Measurements from ENCODE around the gene POPDC2.
"Not testable (repeated sequence)": the region's sequence is repeated elsewhere in the genome, so short reads cannot be mapped to it uniquely, and the experiment has no call there.

Gene POPDC2

DNA sequence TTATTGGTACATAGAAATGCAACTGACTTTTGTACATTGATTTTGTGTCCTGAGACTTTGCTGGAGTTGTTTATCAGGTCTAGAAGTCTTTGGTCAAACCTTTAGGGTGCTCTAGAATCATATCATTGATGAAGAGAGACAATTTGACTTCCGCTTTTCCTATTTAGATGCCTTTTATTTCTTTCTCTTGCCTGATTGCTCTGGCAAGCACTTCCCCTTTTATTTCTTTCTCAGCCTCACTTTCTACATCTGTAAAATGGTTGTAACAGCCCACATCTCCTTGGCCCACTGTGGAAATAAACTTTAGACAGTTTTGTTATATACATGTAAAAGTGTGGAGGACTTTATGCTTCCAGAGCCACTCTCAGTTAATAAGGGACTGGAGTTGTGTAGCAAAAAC lies 48.7 kb downstream of the POPDC2 start:
- DNase-seq: no peak

DNA sequence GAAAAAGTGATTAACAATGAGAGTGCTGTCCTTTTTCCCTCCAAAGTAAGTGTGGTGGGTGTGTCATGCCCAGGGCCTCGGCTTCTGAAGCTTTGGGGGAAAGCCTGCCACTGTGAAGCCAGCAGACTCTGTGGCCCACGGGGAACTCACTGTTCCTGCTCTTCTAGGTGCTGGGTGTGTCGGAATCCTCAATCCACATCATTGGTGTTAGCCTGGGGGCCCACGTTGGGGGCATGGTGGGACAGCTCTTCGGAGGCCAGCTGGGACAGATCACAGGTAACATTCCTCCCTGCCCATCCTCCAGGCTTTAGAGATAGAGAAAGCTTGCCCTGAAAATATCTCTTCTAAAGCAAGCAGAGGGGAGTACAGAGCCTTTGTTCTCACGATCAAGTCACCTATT lies 51.1 kb downstream of the POPDC2 start:
- DNase-seq: no peak

DNA sequence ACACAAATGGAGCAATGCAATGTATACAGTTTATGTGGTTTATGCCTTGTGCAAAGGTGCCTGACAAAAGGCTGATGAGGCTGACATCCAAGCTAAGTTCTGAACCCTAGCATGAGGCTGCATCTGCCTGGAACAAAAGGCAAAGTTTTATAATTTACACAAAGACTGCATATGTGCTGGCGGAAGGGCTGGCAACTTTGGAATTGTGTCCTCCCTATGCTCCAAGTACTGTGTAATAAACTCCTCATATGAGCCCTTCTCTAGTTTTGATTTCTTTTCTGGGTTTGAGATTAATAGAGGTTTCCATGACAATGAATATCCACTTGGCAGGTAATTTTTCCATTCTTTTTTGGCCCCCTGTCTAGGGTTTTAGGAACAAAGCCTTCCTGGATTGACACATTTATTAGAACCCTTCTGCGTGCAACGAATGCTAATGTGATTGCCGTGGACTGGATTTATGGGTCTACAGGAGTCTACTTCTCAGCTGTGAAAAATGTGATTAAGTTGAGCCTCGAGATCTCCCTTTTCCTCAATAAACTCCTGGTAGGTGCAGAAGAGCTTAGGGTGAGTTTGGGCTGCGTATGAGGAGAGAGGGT lies 51.9 kb downstream of the POPDC2 start:
- no peak for DNase-seq

DNA sequence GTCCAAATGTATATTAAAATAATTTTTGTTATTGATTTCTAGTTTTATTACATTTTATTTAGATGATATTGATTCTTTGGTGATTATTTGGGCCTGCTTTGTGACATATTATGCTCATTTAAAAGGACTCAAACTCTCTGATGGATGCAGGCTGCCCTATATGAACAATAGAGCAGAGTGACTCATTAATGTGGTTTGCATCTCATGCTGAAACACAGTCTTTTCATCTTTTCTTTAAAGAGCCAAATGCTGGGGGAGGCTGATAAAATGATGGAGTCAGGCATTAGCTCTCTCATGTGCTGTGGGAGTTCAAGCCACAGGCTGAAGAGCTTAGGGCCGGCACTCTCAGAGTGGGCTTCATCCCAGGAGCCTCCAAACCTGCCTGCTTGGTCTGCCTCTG lies 55.5 kb downstream of the POPDC2 start:
- no peak for DNase-seq

DNA sequence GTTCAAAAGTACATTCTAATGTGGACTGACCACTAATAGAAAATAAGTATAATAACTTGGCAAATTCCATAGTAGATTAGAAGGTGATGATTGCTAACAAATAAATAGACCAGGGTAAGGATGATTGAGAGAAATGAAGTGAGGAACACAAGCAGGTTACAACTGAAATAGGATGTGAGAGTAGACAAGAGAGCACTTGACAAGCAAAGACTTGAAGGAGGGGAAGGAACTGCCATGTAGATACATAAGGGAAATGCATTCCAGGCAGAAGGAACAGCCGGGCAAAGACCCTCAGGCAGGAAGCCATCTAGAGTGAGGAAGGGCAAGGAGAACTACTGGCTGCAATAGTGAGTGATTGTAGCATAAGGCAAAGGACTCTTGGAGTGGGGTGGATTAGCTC lies 57.7 kb downstream of the POPDC2 start:
- DNase-seq: no peak

DNA sequence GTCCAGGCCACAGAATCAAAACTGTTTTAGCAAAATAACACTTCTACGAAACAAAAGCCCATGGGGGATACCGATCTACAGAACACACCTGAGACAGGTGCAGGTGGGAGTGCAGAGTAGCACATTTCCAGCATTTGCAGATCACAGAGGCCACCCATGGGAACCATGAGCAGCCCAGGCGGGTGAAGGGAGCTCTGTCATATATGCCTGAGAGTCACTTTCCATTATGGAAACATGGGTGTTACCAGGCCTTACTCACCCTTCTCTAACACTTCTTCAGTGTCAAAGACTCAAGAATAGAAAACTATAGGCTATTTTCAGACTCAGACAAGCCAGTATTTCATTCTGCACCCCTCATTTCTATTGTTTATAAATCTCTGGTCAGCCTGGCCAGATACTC lies 59.2 kb downstream of the POPDC2 start:
- no peak for DNase-seq

DNA sequence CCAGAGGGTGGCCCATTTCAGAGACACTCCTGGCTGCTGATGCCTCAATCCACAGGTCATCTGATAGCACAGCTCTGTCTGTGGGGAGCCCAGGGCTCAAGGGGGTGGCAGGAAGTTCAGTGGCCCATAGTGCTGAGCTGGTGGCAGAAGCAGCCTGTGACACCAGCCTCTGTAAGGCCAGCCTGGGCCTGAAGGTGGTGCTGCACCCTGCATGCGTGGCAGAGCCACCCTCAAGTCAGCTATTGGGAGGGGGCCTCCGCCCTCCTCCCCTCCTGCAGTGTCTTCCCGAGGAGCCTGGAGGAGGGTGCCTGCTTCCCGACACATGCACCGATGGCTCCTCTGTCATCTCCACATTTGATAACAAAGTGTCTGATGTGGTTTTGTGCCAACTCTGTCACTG lies 59.7 kb downstream of the POPDC2 start:
- DNase-seq: no peak

DNA sequence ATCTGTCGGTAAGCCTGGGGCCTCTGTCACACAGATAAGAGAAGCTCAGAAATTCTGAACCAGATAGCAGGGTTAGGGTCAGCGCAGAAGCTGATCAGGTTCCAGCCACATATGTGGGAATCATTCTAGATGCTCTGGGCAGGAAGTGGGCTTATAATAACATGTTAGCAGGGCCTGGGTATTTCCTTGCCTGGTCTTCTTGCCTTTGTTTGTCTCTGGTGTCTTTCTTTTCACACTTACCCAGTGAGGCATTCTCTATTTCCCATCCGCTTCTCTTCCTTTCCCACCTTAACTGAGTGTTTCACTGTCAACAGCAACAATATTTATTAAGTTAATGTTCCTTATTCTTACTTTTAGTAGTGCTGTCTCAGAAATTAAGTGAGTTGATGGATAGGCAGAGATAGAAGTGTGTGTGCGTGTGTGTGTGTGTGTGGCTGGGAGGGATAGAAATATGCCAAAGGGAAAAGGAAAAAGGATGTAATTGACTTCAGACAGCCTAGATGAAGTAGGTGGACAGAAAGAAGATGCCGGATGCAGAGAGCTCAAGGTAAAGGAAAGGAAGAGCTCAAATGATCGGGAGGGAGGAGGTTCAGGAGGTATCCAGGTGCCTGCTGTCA lies 60.7 kb downstream of the POPDC2 start:
- DNase-seq: no peak

DNA sequence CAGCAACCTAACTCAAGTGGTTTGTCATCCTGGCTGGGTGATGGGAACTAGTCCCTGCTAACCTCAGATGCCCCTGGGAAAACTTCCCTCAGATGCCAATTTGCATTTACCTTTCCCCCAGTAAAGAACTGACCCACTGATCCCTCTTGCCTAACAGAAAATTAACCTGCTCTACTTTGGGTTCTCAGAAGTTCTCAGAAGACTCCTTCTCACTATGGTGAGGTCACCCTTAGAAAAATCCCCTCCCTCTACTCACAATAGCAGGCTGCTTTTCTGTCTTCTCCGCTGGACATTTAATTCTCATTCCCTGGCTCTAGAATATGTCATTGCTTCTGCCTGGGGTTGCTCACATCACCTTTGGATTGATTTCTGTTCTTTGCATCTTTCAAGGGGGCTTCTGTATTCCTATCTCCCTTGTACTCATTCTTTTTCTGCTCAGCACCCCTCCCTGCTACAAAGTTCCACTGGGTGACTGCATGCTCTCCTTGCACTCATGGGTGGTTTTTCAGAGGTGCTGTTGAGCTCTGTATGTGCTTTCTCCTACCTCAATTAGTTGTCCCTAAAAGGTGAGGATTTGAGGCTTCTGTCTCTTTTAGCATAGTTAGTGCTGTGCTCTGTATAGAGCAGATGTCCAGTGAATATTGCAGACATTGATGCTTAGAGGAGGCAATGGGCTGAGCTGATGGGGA lies 61.8 kb downstream of the POPDC2 start:
- DNase-seq: no peak

DNA sequence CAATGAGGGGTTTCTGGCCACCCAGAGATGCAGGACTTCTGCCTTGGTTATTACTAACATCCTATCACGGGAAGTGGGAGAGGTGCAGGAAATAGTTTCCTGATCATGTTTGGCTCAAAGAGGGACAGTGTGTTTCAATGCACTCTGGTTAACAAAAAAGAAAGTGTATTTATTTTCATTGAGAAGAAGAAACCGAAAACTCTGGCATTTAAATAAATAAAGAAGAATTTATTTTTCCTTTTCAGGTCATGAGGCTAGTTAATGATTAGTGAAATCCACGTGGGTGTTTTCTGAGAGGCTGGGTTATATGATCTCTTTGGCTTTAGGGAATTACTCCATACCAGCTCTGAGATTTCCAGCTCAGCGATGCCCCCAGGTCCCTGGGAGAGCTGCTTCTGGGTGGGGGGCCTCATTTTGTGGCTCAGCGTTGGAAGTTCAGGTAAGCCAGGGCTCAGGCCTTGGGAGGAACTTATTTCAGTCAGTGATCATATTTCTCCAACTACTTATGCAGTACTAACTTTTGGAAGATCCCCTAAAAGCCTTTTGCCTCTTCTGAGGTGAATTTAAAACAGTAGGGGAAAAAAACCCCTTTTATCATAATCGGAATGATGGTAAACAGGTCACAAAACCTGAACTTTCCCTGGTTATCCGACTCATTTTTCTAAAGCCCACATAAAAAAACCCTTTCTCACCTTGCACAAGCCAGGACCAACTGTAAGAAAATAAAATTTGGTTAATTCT lies 62.7 kb downstream of the POPDC2 start, which contains the start of gene PLA1A:
Gene PLA1A, plus strand, starts transcription at position 338 of the 741 bp plus-strand sequence. Its CDS starts 29 bp downstream, at position 367.
- no peak for DNase-seq

DNA sequence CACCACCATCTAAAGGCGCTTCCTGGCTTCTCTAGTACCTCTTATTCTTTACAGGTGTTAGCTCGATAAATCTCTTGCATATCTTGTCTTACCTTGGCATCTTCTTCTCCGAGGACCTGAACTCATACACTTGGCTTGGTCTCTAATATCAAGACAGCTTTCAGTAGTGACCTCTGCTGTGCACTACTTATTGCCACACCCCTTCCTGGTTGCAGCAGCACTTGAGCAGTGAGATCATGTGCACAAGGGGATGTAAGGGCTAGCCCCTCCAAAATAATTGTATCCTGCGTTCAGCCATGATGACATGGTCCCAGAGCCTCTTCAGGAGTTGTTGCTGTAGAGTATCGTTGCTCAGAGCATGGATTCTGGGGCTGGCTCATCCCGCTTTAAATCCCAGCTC lies 64.0 kb downstream of the POPDC2 start:
- no peak for DNase-seq

DNA sequence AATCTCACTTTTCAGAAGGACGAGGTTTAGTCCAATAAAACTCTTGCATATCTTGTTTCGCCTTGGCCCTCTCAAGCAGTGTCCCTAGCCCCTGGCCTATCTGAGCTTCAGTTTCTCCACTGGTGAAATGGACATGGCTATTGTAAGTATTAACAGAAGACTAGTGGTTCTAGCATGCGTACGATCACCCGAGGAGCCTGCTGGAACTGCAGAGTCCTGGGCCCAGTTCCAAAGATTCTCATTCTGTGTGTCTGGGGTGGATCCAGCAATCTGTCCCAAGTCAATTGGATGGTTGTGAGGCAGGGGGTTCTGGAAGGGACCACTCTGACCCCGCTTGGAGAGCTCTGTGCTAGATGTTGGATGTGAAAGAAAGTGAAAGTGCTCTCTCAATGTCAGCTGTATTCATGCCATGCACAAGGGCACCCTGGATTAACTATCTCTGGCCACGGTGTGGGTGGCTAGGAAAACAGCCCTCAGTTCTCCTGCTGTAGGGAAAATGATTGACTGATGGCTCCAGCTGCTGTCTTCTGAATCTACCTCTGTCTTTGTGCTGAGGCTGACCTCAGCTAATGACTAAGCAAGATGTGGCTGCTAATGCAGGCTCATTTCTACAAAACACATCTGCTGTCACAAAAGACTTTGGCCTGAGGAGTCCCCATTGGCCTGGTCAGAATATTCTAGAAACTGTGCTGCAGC lies 64.6 kb downstream of the POPDC2 start:
- no peak for DNase-seq

DNA sequence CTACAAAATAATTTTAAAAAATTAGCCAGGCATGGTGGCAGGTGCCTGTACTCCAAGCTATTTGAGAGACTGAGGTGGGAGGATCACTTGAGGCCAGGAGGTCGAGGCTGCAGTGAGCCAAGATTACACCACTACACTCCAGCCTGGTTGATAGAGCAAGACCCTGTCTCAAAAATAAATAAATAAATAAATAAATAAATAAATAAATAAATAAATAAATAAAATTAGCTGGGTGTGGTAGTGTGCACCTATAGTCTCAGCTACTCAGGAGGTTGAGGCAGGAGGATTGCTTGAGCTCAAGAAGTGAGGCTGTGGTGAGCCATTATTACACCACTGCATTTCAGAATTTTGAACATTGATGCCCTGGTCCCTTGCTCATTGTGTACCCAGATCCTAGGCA lies 65.5 kb downstream of the POPDC2 start:
- not testable (repeated sequence) for DNase-seq

DNA sequence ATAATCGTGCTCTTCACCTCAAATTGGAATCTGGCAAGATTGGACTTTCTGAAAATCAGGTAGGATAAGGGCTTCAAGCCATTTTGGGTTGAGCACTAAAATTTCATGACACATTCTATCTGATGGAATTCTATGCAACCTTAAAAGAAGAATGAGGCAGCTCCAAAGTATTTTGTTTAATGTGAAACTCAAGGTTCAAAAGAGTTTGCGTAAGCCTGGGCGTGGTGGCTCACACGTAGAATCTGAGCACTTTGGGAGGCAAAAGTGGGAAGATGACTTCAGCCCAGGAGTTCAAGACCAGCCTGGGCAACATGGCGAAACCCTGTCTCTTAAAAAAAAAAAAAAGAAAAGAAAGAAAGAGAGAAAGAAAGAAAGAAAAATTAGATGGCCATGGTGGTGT lies 66.3 kb downstream of the POPDC2 start:
- no peak for DNase-seq

DNA sequence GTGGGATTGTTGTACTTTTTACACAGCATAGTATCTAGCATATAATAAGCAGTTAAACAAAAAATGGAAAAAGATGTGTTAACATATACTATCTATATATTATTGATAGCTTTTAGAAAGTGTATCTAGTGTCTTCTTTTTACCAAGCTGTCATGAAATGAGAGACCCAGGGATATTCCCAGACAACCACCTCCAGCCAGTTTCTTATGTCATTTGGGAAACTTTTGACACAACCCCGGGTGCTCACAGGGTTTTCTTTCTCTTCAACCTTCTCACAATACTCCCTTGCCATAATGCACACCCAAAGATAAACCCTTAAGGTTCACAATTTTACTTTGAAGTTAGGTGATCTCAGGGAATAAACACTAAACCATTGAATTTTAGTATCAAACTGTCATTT lies 67.5 kb downstream of the POPDC2 start:
- DNase-seq: no peak
